PC-3 (cell line): ENCODE measurements around the gene GFPT2.

Experiments used
- EZH2phosphoT487 ChIP-seq: fragments of 300-600 bp; sonication (generic); IDR thresholded peaks from 2 replicates; pipeline ENCODE4 v1.6.1; 2018; ENCODE audit warnings: mild to moderate bottlenecking, antibody characterized with exemption, low read length, borderline replicate concordance
- TF ChIP-seq, protein P1 (sequence below): fragments of 300-600 bp; sonication (generic); conservative IDR thresholded peaks from 2 replicates; pipeline ENCODE4 v1.5.1; 2017; ENCODE audit warnings: antibody characterized with exemption, low read depth, mild to moderate bottlenecking, low read length

GRCh38 chr5:180371949-180372348, 18.8 kb upstream of the GFPT2 start:
- no peak for TF ChIP-seq EZH2phosphoT487
- TF ChIP-seq, protein P1, sequence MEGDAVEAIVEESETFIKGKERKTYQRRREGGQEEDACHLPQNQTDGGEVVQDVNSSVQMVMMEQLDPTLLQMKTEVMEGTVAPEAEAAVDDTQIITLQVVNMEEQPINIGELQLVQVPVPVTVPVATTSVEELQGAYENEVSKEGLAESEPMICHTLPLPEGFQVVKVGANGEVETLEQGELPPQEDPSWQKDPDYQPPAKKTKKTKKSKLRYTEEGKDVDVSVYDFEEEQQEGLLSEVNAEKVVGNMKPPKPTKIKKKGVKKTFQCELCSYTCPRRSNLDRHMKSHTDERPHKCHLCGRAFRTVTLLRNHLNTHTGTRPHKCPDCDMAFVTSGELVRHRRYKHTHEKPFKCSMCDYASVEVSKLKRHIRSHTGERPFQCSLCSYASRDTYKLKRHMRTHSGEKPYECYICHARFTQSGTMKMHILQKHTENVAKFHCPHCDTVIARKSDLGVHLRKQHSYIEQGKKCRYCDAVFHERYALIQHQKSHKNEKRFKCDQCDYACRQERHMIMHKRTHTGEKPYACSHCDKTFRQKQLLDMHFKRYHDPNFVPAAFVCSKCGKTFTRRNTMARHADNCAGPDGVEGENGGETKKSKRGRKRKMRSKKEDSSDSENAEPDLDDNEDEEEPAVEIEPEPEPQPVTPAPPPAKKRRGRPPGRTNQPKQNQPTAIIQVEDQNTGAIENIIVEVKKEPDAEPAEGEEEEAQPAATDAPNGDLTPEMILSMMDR, result no peak
